Loucy (cell line): Measurements from ENCODE around the gene BRD9.

Source experiments
- H2AFZ ChIP-seq: fragments of 200-600 bp; sonication (generic); 2 replicates; pipeline ENCODE4 v1.6.0; 2016; ENCODE audit warnings: antibody characterized with exemption, mild to moderate bottlenecking, low read length, moderate library complexity
- H3F3A ChIP-seq: fragments of 200-600 bp; 2 replicates; pipeline ENCODE4 v1.6.0; 2016; ENCODE audit warnings: antibody characterized with exemption, low read depth, mild to moderate bottlenecking
- H3K27me3 ChIP-seq: fragments of 200-600 bp; sonication (generic); 2 replicates; pipeline ENCODE4 v1.6.1; 2014; ENCODE audit warnings: low read length, mild to moderate bottlenecking; ENCODE audit not compliant: insufficient read depth, poor library complexity, severe bottlenecking
- H3K36me3 ChIP-seq: fragments of 200-600 bp; sonication (generic); 2 replicates; pipeline ENCODE4 v1.6.1; 2016; ENCODE audit warnings: low read length; ENCODE audit not compliant: insufficient read depth
- H3K4me1 ChIP-seq: fragments of 200-600 bp; sonication (generic); 2 replicates; pipeline ENCODE4 v1.5.1; 2014; ENCODE audit warnings: low read length, mild to moderate bottlenecking; ENCODE audit not compliant: insufficient read depth, poor library complexity, severe bottlenecking
- H3K4me2 ChIP-seq: fragments of 200-600 bp; sonication (generic); 2 replicates; pipeline ENCODE4 v1.6.0; 2014; ENCODE audit warnings: antibody characterized with exemption, low read length, low read depth, mild to moderate bottlenecking; ENCODE audit not compliant: poor library complexity, severe bottlenecking
- H3K4me3 ChIP-seq: fragments of 200-600 bp; sonication (generic); 2 replicates; pipeline ENCODE4 v1.5.1; 2014; ENCODE audit warnings: low read length, mild to moderate bottlenecking, mixed read lengths; ENCODE audit not compliant: poor library complexity, severe bottlenecking
- H3K79me2 ChIP-seq: fragments of 200-600 bp; sonication (generic); 2 replicates; pipeline ENCODE4 v1.6.1; 2014; ENCODE audit warnings: low read length; ENCODE audit not compliant: insufficient read depth
- H3K9ac ChIP-seq: fragments of 200-600 bp; sonication (generic); 2 replicates; pipeline ENCODE4 v1.6.0; 2014; ENCODE audit warnings: mild to moderate bottlenecking, low read depth, low read length, moderate library complexity; ENCODE audit not compliant: poor library complexity, severe bottlenecking
- H3K9me2 ChIP-seq: fragments of 200-600 bp; sonication (generic); replicated peaks from 2 replicates; pipeline ENCODE4 v1.6.1; 2016; ENCODE audit warnings: low read depth, low read length, mixed read lengths
- H3K9me3 ChIP-seq: fragments of 200-600 bp; sonication (generic); 2 replicates; pipeline ENCODE4 v1.6.1; 2014; ENCODE audit warnings: mild to moderate bottlenecking, antibody characterized with exemption, low read length, low read depth; ENCODE audit not compliant: insufficient read depth
- H4K20me1 ChIP-seq: fragments of 200-600 bp; sonication (generic); 2 replicates; pipeline ENCODE4 v1.6.0; 2014; ENCODE audit warnings: antibody characterized with exemption, low read length, mild to moderate bottlenecking; ENCODE audit not compliant: insufficient read depth, poor library complexity, severe bottlenecking
- CTCF ChIP-seq: fragments of 200-600 bp; sonication (generic); conservative IDR thresholded peaks from 2 replicates; pipeline ENCODE4 v1.5.1; 2014; ENCODE audit warnings: mild to moderate bottlenecking, antibody characterized with exemption, low read length
- EZH2phosphoT487 ChIP-seq: fragments of 200-600 bp; IDR thresholded peaks from 2 replicates; pipeline ENCODE4 v1.6.1; 2018; ENCODE audit warnings: antibody characterized with exemption, mild to moderate bottlenecking, moderate library complexity, borderline replicate concordance

The BRD9 gene

GRCh38 chr5:862367-863243, 30.0 kb downstream of the BRD9 start:
- Histone ChIP-seq H3K4me2 (no peak overlapping the region), H3K79me2 (no peaks in the 10 kb centered on the region), H3F3A (no peaks in the 10 kb centered on the region), H3K9me2 (no peaks in the 10 kb centered on the region), H3K27me3 (no peaks in the 10 kb centered on the region), H2AFZ (no peak overlapping the region), H3K4me1 (peaks cover 4% of the 10 kb centered on the region), H3K9me3 (no peaks in the 10 kb centered on the region), H4K20me1 (no peaks in the 10 kb centered on the region), H3K4me3 (no peak overlapping the region), H3K36me3 (peaks cover 38% of the 10 kb centered on the region; the same call in 1 of the 2 replicates), H3K9ac (no peak overlapping the region)
- TF ChIP-seq EZH2phosphoT487: no peak
- TF ChIP-seq CTCF: no peak

DNA sequence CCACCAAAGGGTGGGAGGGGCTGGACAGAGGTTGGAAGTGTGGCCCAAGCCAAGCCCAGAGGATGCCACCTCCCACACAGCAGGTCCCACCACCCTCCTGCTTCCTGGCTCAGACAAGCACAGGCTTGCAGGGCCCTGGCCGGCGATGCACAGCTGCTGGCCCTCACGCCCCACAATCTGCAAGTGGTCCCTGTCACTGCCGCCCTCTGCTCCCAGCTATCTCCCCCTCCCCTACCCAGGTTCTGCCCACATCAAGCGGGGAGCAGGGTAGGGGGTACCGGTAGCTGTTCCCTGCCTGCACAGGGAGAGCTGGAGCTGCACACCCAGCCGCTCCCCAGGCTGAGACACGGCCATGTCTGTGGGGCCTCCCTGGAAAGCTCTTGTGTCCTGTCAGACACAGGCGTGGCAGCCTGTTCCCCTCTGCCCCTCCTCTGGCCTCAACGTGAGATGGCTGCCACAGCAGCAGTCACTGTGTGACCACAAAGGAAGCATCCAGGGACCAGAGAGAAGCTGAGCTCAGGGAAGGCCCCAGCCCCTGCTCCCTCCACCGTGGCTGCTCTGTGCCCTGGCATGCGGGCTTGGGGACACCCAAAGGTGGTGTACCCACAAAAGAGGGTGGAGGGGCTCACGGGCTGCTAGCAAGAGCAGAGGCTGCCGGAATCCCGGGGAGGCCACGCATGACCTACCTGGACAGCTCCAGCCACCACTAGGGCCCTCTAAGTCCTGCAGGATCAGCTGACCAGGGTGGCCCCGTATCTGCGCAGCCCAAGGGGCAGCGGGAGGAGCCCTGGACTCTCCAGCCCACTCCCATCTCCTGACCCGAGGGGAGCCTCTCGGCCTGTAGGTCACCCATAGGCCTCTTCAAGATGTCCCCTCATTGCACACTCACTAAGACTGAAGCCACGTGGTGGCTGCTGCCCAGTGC, 30.9 kb downstream of the BRD9 start:
- Histone ChIP-seq H3K4me3 (no peak overlapping the region), H3K36me3 (peaks cover 30% of the 10 kb centered on the region; the same call in 1 of the 2 replicates), H4K20me1 (no peaks in the 10 kb centered on the region), H3K9me3 (no peaks in the 10 kb centered on the region), H3K9ac (no peak overlapping the region), H3F3A (no peaks in the 10 kb centered on the region), H3K4me2 (peak overlapping the region; percentile 24), H3K79me2 (no peaks in the 10 kb centered on the region), H3K27me3 (no peaks in the 10 kb centered on the region), H2AFZ (no peak overlapping the region), H3K4me1 (peaks cover 4% of the 10 kb centered on the region), H3K9me2 (no peaks in the 10 kb centered on the region)
- TF ChIP-seq CTCF: no peak
- no peak for TF ChIP-seq EZH2phosphoT487

DNA sequence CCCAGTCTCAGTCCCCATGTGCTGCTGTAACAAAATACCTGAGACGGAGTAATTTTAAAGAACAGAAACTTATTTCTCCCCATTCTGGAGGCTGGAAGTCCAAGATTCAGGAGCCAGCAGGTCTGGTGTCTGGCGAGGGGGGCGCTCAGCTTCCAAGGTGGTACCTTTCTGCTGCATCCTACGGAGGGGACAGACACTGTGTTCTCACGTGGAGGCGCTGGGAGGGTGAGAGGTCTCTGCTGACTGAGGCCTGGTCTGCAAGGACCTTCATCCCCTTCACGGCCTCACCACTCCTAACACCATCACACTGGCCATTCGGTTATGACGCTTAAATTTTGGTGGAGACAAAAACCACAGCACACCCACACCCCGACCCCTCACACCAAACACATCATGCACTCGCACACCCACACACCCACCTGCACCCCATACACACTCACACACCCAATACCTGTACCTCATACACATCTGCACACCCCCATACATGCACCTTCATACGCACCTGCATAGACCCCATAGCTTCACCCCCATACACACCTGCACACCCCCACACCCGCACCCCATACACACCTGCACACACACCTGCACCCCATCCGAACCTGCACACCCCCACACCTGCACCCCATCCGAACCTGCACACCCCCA, 32.0 kb downstream of the BRD9 start:
- Histone ChIP-seq H3K4me1 (peaks cover 4% of the 10 kb centered on the region), H3K4me2 (no peak overlapping the region), H3K9me2 (no peaks in the 10 kb centered on the region), H3K4me3 (no peak overlapping the region), H3K27me3 (no peaks in the 10 kb centered on the region), H2AFZ (no peak overlapping the region), H3F3A (no peaks in the 10 kb centered on the region), H4K20me1 (no peaks in the 10 kb centered on the region), H3K9ac (no peak overlapping the region), H3K36me3 (peaks cover 26% of the 10 kb centered on the region; the same call in 1 of the 2 replicates), H3K79me2 (no peaks in the 10 kb centered on the region), H3K9me3 (no peaks in the 10 kb centered on the region)
- TF ChIP-seq EZH2phosphoT487 (no peak), CTCF (no peak)
